ENCODE results near the gene ARHGEF12. TPM values are rescaled to one million over a fixed set of nuclear protein-coding genes. Genes with fewer than 3 reads are reported as not detected.

ARHGEF12 gene
- polyA plus RNA-seq, 1 experiment = 16.9 TPM

- no peak for DNase-seq (ENCODE audit: low read depth)
- TF ChIP-seq CTCF (IDR thresholded peaks at IDR 0.05; ENCODE audit: insufficient read depth, low read depth, low read length) = no peak
- Histone ChIP-seq H3K4me3 (ENCODE audit: low read depth, low read length) (no peak overlapping the region), H3K27me3 (ENCODE audit: control insufficient read depth, insufficient read depth, low read length) (peaks cover 2% of the 10 kb centered on the region), H3K36me3 (ENCODE audit: control insufficient read depth, insufficient read depth, low read length) (no peaks in the 10 kb centered on the region)
- ChIA-PET POLR2A (no interaction called here), CTCF (interaction anchor here (1.4 kb wide), 1 partner anchor 12 kb away, joined by 4 read pairs; the partner anchor contains the start of gene GRIK4)
Observed at GRCh38 chr11:120523196-120523595, 187.0 kb downstream of the ARHGEF12 start.

- CTCF ChIA-PET = no interaction called here
- no peak overlapping the region for H3K4me3 ChIP-seq (ENCODE audit: low read depth, low read length)
Observed at GRCh38 chr11:120524536-120525085, 188.4 kb downstream of the ARHGEF12 start.

GRCh38 chr11:120525261-120526171 is 189.3 kb downstream of the ARHGEF12 start:
- Histone ChIP-seq H3K4me3 (ENCODE audit: low read depth, low read length) (no peak overlapping the region), H3K27me3 (ENCODE audit: control insufficient read depth, insufficient read depth, low read length) (peaks cover 7% of the 10 kb centered on the region), H3K36me3 (ENCODE audit: control insufficient read depth, insufficient read depth, low read length) (no peaks in the 10 kb centered on the region)
- CTCF ChIA-PET = interaction anchor here (0.9 to 1.2 kb wide), 4 partner anchors 8 to 159 kb away, joined by 3 read pairs; no protein-coding TSS in a partner anchor
- TF ChIP-seq CTCF (IDR thresholded peaks at IDR 0.05; ENCODE audit: insufficient read depth, low read depth, low read length) = no peak
- no peak for DNase-seq (ENCODE audit: low read depth)
- POLR2A ChIA-PET = no interaction called here

More at GRCh38 chr11:120524536-120525085, 188.4 kb downstream of the ARHGEF12 start:
- TF ChIP-seq CTCF (IDR thresholded peaks at IDR 0.05; ENCODE audit: insufficient read depth, low read depth, low read length) = no peak
- peaks cover 5% of the 10 kb centered on the region for H3K27me3 ChIP-seq (ENCODE audit: control insufficient read depth, insufficient read depth, low read length)
- POLR2A ChIA-PET = no interaction called here
- H3K36me3 ChIP-seq (ENCODE audit: control insufficient read depth, insufficient read depth, low read length) = no peaks in the 10 kb centered on the region
- DNase-seq (ENCODE audit: low read depth) = no peak

- ChIA-PET CTCF (interaction anchor here (0.9 to 1.2 kb wide), 4 partner anchors 9 to 159 kb away, joined by 3 read pairs; no protein-coding TSS in a partner anchor), POLR2A (no interaction called here)
- H3K36me3 ChIP-seq (ENCODE audit: control insufficient read depth, insufficient read depth, low read length) = no peaks in the 10 kb centered on the region
- DNase-seq (ENCODE audit: low read depth) = no peak
- no peak overlapping the region for H3K4me3 ChIP-seq (ENCODE audit: low read depth, low read length)
- peaks cover 9% of the 10 kb centered on the region for H3K27me3 ChIP-seq (ENCODE audit: control insufficient read depth, insufficient read depth, low read length)
- TF ChIP-seq CTCF (IDR thresholded peaks at IDR 0.05; ENCODE audit: insufficient read depth, low read depth, low read length) = no peak
Observed at GRCh38 chr11:120526241-120526640, 190.0 kb downstream of the ARHGEF12 start.

- Histone ChIP-seq H3K36me3 (ENCODE audit: control insufficient read depth, insufficient read depth, low read length) (no peaks in the 10 kb centered on the region), H3K4me3 (ENCODE audit: low read depth, low read length) (no peak overlapping the region), H3K27me3 (ENCODE audit: control insufficient read depth, insufficient read depth, low read length) (peaks cover 9% of the 10 kb centered on the region)
- ChIA-PET CTCF (interaction anchor here (0.7 to 3.8 kb wide), 5 partner anchors 13 to 426 kb away, joined by 3 to 13 read pairs (median 4); partner anchors contain the start of gene GRIK4), POLR2A (no interaction called here)
- no peak for TF ChIP-seq CTCF (IDR thresholded peaks at IDR 0.05; ENCODE audit: insufficient read depth, low read depth, low read length)
- DNase-seq (ENCODE audit: low read depth) = no peak
Observed at GRCh38 chr11:120527111-120527761, 191.0 kb downstream of the ARHGEF12 start.

Data from BJ (cell line).